Astrocyte (in vitro differentiated cells and primary cell): ENCODE measurements around the gene ABCC10. TPM values are rescaled to one million over a fixed set of nuclear protein-coding genes. Genes with fewer than 3 reads are reported as not detected.

Experiments used
- DNase-seq: peaks from one replicate; pipeline ENCODE4 v3.0.0-alpha.2; 2010; ENCODE audit warnings: low read depth
- FAIRE-seq: peaks from 2 replicates; lab custom pipeline; 2011; peaks lifted over from hg19 to GRCh38; lab: Jason Lieb, UNC
- H2AFZ ChIP-seq: 2 replicates; pipeline ENCODE4 v1.6.0; 2012; ENCODE audit warnings: low read depth, low read length, inconsistent platforms
- H3K27ac ChIP-seq: 2 replicates; pipeline ENCODE4 v1.5.1; 2011; ENCODE audit warnings: low read depth, low read length, inconsistent platforms
- H3K27me3 ChIP-seq: 2 replicates; pipeline ENCODE4 v1.6.0; 2011; ENCODE audit warnings: low read length, inconsistent platforms; ENCODE audit not compliant: insufficient read depth
- H3K36me3 ChIP-seq: 2 replicates; pipeline ENCODE4 v1.5.1; 2011; ENCODE audit warnings: low read length, inconsistent platforms; ENCODE audit not compliant: insufficient read depth
- H3K4me1 ChIP-seq: 2 replicates; pipeline ENCODE4 v1.5.1; 2011; ENCODE audit warnings: low read length, inconsistent platforms; ENCODE audit not compliant: insufficient read depth
- H3K4me2 ChIP-seq: 2 replicates; pipeline ENCODE4 v1.6.0; 2012; ENCODE audit warnings: low read length, inconsistent platforms
- H3K4me3 ChIP-seq: 2 replicates; pipeline ENCODE4 v1.5.1; 2011; ENCODE audit warnings: low read depth, mild to moderate bottlenecking, low read length, inconsistent platforms; ENCODE audit not compliant: insufficient read depth
- H3K79me2 ChIP-seq: 2 replicates; pipeline ENCODE4 v1.6.0; 2012; ENCODE audit warnings: mild to moderate bottlenecking, low read length, inconsistent platforms; ENCODE audit not compliant: insufficient read depth
- H3K9ac ChIP-seq: 2 replicates; pipeline ENCODE4 v1.6.0; 2012; ENCODE audit warnings: mild to moderate bottlenecking, low read length, inconsistent platforms
- H3K9me3 ChIP-seq: 2 replicates; pipeline ENCODE4 v1.5.1; 2012; ENCODE audit warnings: low read depth, mild to moderate bottlenecking, low read length, inconsistent platforms; ENCODE audit not compliant: insufficient read depth
- H4K20me1 ChIP-seq: 2 replicates; pipeline ENCODE4 v1.6.0; 2012; ENCODE audit warnings: low read length, inconsistent platforms; ENCODE audit not compliant: insufficient read depth
- H3K27ac Mint-ChIP-seq: one replicate; pipeline ENCODE4 v1.8.0; 2021; ENCODE audit warnings: mild to moderate bottlenecking, mixed read lengths; ENCODE audit not compliant: unreplicated experiment
- H3K27me3 Mint-ChIP-seq: one replicate; pipeline ENCODE4 v1.8.0; 2021; ENCODE audit warnings: low read depth, mixed read lengths; ENCODE audit not compliant: unreplicated experiment
- H3K36me3 Mint-ChIP-seq: one replicate; pipeline ENCODE4 v1.8.0; 2021; ENCODE audit warnings: low read depth, mixed read lengths; ENCODE audit not compliant: unreplicated experiment
- H3K4me1 Mint-ChIP-seq: one replicate; pipeline ENCODE4 v1.8.0; 2021; ENCODE audit warnings: low read depth, mixed read lengths; ENCODE audit not compliant: unreplicated experiment
- H3K4me3 Mint-ChIP-seq: one replicate; pipeline ENCODE4 v1.8.0; 2021; ENCODE audit warnings: mild to moderate bottlenecking, moderate library complexity, mixed read lengths; ENCODE audit not compliant: unreplicated experiment
- H3K9me3 Mint-ChIP-seq: one replicate; pipeline ENCODE4 v1.8.0; 2021; ENCODE audit warnings: mild to moderate bottlenecking, mixed read lengths; ENCODE audit not compliant: unreplicated experiment
- CTCF ChIP-seq: IDR thresholded peaks from 2 replicates; pipeline ENCODE4 v1.5.1; 2011; ENCODE audit warnings: low read depth, mild to moderate bottlenecking, inconsistent platforms, low read length, moderate library complexity; ENCODE audit not compliant: insufficient read depth
- EZH2 ChIP-seq: IDR thresholded peaks from 2 replicates; pipeline ENCODE4 v1.6.1; 2012; ENCODE audit warnings: mild to moderate bottlenecking, low read length, inconsistent platforms; ENCODE audit not compliant: insufficient read depth
- total RNA-seq: library from RNA; stranded (reverse); gene quantifications from 2 replicates; pipeline ENCODE4 v1.2.1, GENCODE V29; 2021

The ABCC10 gene
- total RNA-seq, 1 donor from 2014 or later, result 37.2 TPM

- H3K27ac ChIP-seq, result no peak overlapping the region
- FAIRE-seq (no peak), DNase-seq (no peak)
- H3K36me3 ChIP-seq, result peaks cover 14% of the 10 kb centered on the region
- no peak overlapping the region for H3K9ac ChIP-seq
- Mint-ChIP-seq H3K36me3 (peaks cover 33% of the 10 kb centered on the region), H3K27me3 (no peaks in the 10 kb centered on the region), H3K9me3 (no peaks in the 10 kb centered on the region), H3K27ac (peak overlapping the region; percentile 18), H3K4me3 (no peak overlapping the region), H3K4me1 (no peaks in the 10 kb centered on the region)
- TF ChIP-seq EZH2 (no peak), CTCF (no peak)
- no peak overlapping the region for H3K4me3 ChIP-seq
- H3K79me2 ChIP-seq, result no peaks in the 10 kb centered on the region
- H3K9me3 ChIP-seq, result no peaks in the 10 kb centered on the region
- H3K4me2 ChIP-seq, result no peak overlapping the region
- H3K4me1 ChIP-seq, result no peaks in the 10 kb centered on the region
- H2AFZ ChIP-seq, result no peak overlapping the region
- no peaks in the 10 kb centered on the region for H3K27me3 ChIP-seq
- H4K20me1 ChIP-seq, result no peaks in the 10 kb centered on the region
Observed at GRCh38 chr6:43442935-43443334, 15.6 kb downstream of the ABCC10 start.

- no peaks in the 10 kb centered on the region for H3K4me1 ChIP-seq
- H3K27ac Mint-ChIP-seq, result no peak overlapping the region
- FAIRE-seq (no peak), DNase-seq (no peak)
- no peak overlapping the region for H2AFZ ChIP-seq
- no peak overlapping the region for H3K4me3 ChIP-seq
- H3K36me3 ChIP-seq, result peaks cover 14% of the 10 kb centered on the region
- no peak overlapping the region for H3K27ac ChIP-seq
- H3K9ac ChIP-seq, result no peak overlapping the region
- no peaks in the 10 kb centered on the region for H3K9me3 Mint-ChIP-seq
- H4K20me1 ChIP-seq, result no peaks in the 10 kb centered on the region
- no peaks in the 10 kb centered on the region for H3K79me2 ChIP-seq
- peaks cover 34% of the 10 kb centered on the region for H3K36me3 Mint-ChIP-seq
- no peak overlapping the region for H3K4me3 Mint-ChIP-seq
- no peaks in the 10 kb centered on the region for H3K9me3 ChIP-seq
- H3K27me3 ChIP-seq, result no peaks in the 10 kb centered on the region
- no peaks in the 10 kb centered on the region for H3K27me3 Mint-ChIP-seq
- TF ChIP-seq CTCF, result no peak
- TF ChIP-seq EZH2, result no peak
- H3K4me1 Mint-ChIP-seq, result no peaks in the 10 kb centered on the region
- H3K4me2 ChIP-seq, result no peak overlapping the region
Observed at GRCh38 chr6:43444036-43444435, 16.7 kb downstream of the ABCC10 start.

GRCh38 chr6:43444582-43444981, 17.2 kb downstream of the ABCC10 start:
- peaks cover 35% of the 10 kb centered on the region for H3K36me3 Mint-ChIP-seq
- H3K79me2 ChIP-seq, result no peaks in the 10 kb centered on the region
- FAIRE-seq, result no peak

More at GRCh38 chr6:43444582-43444981, 17.2 kb downstream of the ABCC10 start:
- no peak for TF ChIP-seq EZH2
- no peak for TF ChIP-seq CTCF
- H3K4me1 ChIP-seq, result no peaks in the 10 kb centered on the region
- H4K20me1 ChIP-seq, result no peaks in the 10 kb centered on the region
- Mint-ChIP-seq H3K9me3 (no peaks in the 10 kb centered on the region), H3K27me3 (no peaks in the 10 kb centered on the region), H3K4me3 (no peak overlapping the region), H3K27ac (no peak overlapping the region), H3K4me1 (no peaks in the 10 kb centered on the region)
- no peak overlapping the region for H3K9ac ChIP-seq
- no peaks in the 10 kb centered on the region for H3K9me3 ChIP-seq
- H2AFZ ChIP-seq, result no peak overlapping the region
- H3K36me3 ChIP-seq, result peaks cover 14% of the 10 kb centered on the region
- H3K27ac ChIP-seq, result no peak overlapping the region
- DNase-seq, result no peak
- H3K4me2 ChIP-seq, result no peak overlapping the region
- no peaks in the 10 kb centered on the region for H3K27me3 ChIP-seq
- H3K4me3 ChIP-seq, result no peak overlapping the region
